ENCODE data around the gene UBE2QL1. TPM values are rescaled to one million over a fixed set of nuclear protein-coding genes. Genes with fewer than 3 reads are reported as not detected.

Gene UBE2QL1
- polyA plus RNA-seq, 1 of the 3 experiments (the other 2 are of a cell fraction): 0.28 TPM

- H3K36me3 ChIP-seq (replicated peaks in 1 of 2; ENCODE audit: control insufficient read depth in 1 of 2, insufficient read depth in 2 of 2, low read length in 1 of 2): no peaks in the 10 kb centered on the region
- H3K9me2 ChIP-seq: no peaks in the 10 kb centered on the region
- no peak for DNase-seq
- ChIA-PET CTCF (no interaction called here), POLR2A (no interaction called here)
- no peaks in the 10 kb centered on the region for H3K27me3 ChIP-seq (ENCODE audit: insufficient read depth)
- WGBS (ENCODE audit: low lambda C conversion rate): 24% methylated on average over 2 of the region's 2 CpGs
- H4K20me1 ChIP-seq (ENCODE audit: insufficient read depth): no peaks in the 10 kb centered on the region
- TF ChIP-seq EP300 (IDR thresholded peaks at IDR 0.05; ENCODE audit: borderline replicate concordance in 1 of 2, low read depth in 1 of 2, low read length in 1 of 2): no peak
- no peak for TF ChIP-seq RAD21 (IDR thresholded peaks at IDR 0.05; ENCODE audit: low read length)
- TF ChIP-seq FOXM1 (IDR thresholded peaks at IDR 0.05; ENCODE audit: low read depth): no peak
- TF ChIP-seq ZBTB33 (IDR thresholded peaks at IDR 0.05; ENCODE audit: borderline replicate concordance, low read depth): no peak
- TF ChIP-seq, protein P1, sequence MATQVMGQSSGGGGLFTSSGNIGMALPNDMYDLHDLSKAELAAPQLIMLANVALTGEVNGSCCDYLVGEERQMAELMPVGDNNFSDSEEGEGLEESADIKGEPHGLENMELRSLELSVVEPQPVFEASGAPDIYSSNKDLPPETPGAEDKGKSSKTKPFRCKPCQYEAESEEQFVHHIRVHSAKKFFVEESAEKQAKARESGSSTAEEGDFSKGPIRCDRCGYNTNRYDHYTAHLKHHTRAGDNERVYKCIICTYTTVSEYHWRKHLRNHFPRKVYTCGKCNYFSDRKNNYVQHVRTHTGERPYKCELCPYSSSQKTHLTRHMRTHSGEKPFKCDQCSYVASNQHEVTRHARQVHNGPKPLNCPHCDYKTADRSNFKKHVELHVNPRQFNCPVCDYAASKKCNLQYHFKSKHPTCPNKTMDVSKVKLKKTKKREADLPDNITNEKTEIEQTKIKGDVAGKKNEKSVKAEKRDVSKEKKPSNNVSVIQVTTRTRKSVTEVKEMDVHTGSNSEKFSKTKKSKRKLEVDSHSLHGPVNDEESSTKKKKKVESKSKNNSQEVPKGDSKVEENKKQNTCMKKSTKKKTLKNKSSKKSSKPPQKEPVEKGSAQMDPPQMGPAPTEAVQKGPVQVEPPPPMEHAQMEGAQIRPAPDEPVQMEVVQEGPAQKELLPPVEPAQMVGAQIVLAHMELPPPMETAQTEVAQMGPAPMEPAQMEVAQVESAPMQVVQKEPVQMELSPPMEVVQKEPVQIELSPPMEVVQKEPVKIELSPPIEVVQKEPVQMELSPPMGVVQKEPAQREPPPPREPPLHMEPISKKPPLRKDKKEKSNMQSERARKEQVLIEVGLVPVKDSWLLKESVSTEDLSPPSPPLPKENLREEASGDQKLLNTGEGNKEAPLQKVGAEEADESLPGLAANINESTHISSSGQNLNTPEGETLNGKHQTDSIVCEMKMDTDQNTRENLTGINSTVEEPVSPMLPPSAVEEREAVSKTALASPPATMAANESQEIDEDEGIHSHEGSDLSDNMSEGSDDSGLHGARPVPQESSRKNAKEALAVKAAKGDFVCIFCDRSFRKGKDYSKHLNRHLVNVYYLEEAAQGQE (IDR thresholded peaks at IDR 0.05; ENCODE audit: low read depth, low read length): no peak
- no peak for TF ChIP-seq FOSL2 (IDR thresholded peaks at IDR 0.05; ENCODE audit: borderline replicate concordance, low read depth)
- no peak for TF ChIP-seq SIN3A (IDR thresholded peaks at IDR 0.05; ENCODE audit: borderline replicate concordance, low read depth, low read length)
- TF ChIP-seq GABPA (IDR thresholded peaks at IDR 0.05; ENCODE audit: low read depth): no peak
- no peak for TF ChIP-seq IRF3 (IDR thresholded peaks at IDR 0.05; ENCODE audit: low read depth, low read length)
- no peak for TF ChIP-seq MXI1 (IDR thresholded peaks at IDR 0.05; ENCODE audit: low read depth, low read length)
- TF ChIP-seq, protein P2, sequence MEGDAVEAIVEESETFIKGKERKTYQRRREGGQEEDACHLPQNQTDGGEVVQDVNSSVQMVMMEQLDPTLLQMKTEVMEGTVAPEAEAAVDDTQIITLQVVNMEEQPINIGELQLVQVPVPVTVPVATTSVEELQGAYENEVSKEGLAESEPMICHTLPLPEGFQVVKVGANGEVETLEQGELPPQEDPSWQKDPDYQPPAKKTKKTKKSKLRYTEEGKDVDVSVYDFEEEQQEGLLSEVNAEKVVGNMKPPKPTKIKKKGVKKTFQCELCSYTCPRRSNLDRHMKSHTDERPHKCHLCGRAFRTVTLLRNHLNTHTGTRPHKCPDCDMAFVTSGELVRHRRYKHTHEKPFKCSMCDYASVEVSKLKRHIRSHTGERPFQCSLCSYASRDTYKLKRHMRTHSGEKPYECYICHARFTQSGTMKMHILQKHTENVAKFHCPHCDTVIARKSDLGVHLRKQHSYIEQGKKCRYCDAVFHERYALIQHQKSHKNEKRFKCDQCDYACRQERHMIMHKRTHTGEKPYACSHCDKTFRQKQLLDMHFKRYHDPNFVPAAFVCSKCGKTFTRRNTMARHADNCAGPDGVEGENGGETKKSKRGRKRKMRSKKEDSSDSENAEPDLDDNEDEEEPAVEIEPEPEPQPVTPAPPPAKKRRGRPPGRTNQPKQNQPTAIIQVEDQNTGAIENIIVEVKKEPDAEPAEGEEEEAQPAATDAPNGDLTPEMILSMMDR (IDR thresholded peaks at IDR 0.05): no peak
- no peak for TF ChIP-seq TAF1 (IDR thresholded peaks at IDR 0.05; ENCODE audit: borderline replicate concordance, low read depth, low read length)
- no peaks in the 10 kb centered on the region for H3K4me1 ChIP-seq (ENCODE audit: control insufficient read depth in 1 of 2, insufficient read depth in 2 of 2, low read depth in 1 of 2, low read length in 1 of 2)
- H3F3A ChIP-seq (replicated peaks; ENCODE audit: insufficient read depth): no peaks in the 10 kb centered on the region
- no peak overlapping the region for H3K4me3 ChIP-seq (ENCODE audit: low read depth in 2 of 2, low read length in 1 of 2)
- no peak overlapping the region for H3K4me2 ChIP-seq
- no peak overlapping the region for H3K27ac ChIP-seq (ENCODE audit: low read depth in 2 of 2, low read length in 1 of 2)
- no peaks in the 10 kb centered on the region for H3K79me2 ChIP-seq (ENCODE audit: insufficient read depth)
- no peaks in the 10 kb centered on the region for H3K9me3 ChIP-seq
- no peak overlapping the region for H3K9ac ChIP-seq
- no peak overlapping the region for H2AFZ ChIP-seq (ENCODE audit: low read depth)
Measured at GRCh38 chr5:6442333-6442732, 6.3 kb upstream of the UBE2QL1 start.

Measured in SK-N-SH (cell line).